ENCODE measurements around the gene ROR2. TPM values are rescaled to one million over a fixed set of nuclear protein-coding genes. Genes with fewer than 3 reads are reported as not detected.

Gene ROR2
- total RNA-seq (2014; rRNA removed) (0.23 TPM in 1 of 2 replicates, not detected in the other), Bru-seq, nascent RNA (percentile 6 among the genes with signal in this experiment), BruChase-seq, experiment 1, labeled RNA remaining after a 6-hour chase (percentile 6 among the genes with signal in this experiment), BruChase-seq, experiment 2, labeled RNA remaining after a 2-hour chase (percentile 7 among the genes with signal in this experiment)
- long read RNA-seq, result 0 reads

DNA sequence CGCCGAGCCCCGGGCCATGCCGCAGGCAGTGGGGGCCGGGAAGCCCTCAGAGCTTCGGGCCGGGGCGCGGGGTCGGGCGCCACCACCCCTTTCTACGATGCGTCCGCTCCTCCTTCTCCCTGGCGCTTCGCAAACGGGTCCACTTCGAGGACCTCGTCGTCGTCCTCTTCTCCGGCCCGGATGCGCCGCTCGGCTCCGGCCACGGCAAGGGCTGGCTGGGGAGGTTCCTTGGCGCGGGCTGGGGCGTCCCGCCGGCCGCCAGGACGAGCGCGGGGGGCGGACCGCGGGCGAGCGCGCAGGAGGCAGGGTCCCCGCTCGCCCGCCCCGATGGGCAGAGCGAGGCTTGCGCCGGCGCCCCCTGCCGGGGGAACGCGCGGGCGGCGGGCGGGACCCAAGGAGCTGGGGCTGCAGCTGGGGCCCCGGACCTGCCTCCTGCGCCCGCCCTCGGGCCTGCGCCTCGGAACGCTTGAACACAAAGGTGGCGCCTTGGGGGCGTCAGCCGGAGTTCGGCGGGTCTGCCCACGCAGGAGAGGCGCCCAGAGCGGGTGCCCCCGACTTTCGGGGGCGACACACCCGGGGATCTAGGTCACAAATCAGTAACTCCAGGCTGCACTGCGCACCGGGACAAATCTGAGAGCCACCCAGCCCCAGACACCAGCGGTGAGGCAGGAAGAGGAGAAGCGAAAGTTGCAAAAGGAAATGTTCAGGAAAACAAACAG lies at the start of gene ROR2:
TSS of gene ROR2 (minus strand) at position 283 of the 719 bp plus-strand sequence.
- H3K9me3 ChIP-seq (ENCODE audit: low read length), result no peaks in the 10 kb centered on the region
- 0 out of 2 replicates have a peak within 1 kb of the TSS, but pooled peaks have one; percentile 12 for H3K4me3 ChIP-seq (ENCODE audit: low read length)
- no peaks in the 10 kb centered on the region for H3K9me2 ChIP-seq (replicated peaks; ENCODE audit: low read length)
- DNase-seq (peak; percentile 21), ATAC-seq (peak; percentile 55)
- no peak within 1 kb of the TSS for H3K9ac ChIP-seq (ENCODE audit: low read length)
- no peak within 1 kb of the TSS for H3K27ac ChIP-seq (ENCODE audit: low read length)
- H3K27me3 ChIP-seq (ENCODE audit: low read length), result peaks cover 60% of the 10 kb centered on the region
- BruUV-seq (replicated peaks), result no TSS peak
- H3K4me2 ChIP-seq (ENCODE audit: low read length), result peak within 1 kb of the TSS; percentile 56
- H3K4me1 ChIP-seq (ENCODE audit: insufficient read depth, low read length), result no peaks in the 10 kb centered on the region
- TF ChIP-seq, protein P1, sequence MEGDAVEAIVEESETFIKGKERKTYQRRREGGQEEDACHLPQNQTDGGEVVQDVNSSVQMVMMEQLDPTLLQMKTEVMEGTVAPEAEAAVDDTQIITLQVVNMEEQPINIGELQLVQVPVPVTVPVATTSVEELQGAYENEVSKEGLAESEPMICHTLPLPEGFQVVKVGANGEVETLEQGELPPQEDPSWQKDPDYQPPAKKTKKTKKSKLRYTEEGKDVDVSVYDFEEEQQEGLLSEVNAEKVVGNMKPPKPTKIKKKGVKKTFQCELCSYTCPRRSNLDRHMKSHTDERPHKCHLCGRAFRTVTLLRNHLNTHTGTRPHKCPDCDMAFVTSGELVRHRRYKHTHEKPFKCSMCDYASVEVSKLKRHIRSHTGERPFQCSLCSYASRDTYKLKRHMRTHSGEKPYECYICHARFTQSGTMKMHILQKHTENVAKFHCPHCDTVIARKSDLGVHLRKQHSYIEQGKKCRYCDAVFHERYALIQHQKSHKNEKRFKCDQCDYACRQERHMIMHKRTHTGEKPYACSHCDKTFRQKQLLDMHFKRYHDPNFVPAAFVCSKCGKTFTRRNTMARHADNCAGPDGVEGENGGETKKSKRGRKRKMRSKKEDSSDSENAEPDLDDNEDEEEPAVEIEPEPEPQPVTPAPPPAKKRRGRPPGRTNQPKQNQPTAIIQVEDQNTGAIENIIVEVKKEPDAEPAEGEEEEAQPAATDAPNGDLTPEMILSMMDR (conservative IDR thresholded peaks at IDR 0.05; ENCODE audit: low read depth, low read length), result peak; percentile 37; the same call in 1 of the 2 replicates
- no peak for TF ChIP-seq EZH2 (IDR thresholded peaks at IDR 0.05; ENCODE audit: low read length, unreplicated experiment)
- H3K79me2 ChIP-seq (ENCODE audit: low read length), result no peaks in the 10 kb centered on the region
- POLR2A ChIA-PET (ENCODE audit: unreplicated experiment), result no interaction called here
- CTCF ChIA-PET, result interaction anchor here (0.5 to 0.6 kb wide), 2 partner anchors 13 to 242 kb away, joined by 3 to 4 read pairs; no protein-coding TSS in a partner anchor
- H4K20me1 ChIP-seq (ENCODE audit: low read length), result no peaks in the 10 kb centered on the region
- no peak within 1 kb of the TSS for H2AFZ ChIP-seq (ENCODE audit: low read length)
- H3K36me3 ChIP-seq (ENCODE audit: low read depth, low read length), result no peaks in the 10 kb centered on the region
- intact Hi-C loops (cut with micrococcal nuclease), result no loop called here
- no peaks in the 10 kb centered on the region for H3F3A ChIP-seq (ENCODE audit: low read length, unreplicated experiment)

DNA sequence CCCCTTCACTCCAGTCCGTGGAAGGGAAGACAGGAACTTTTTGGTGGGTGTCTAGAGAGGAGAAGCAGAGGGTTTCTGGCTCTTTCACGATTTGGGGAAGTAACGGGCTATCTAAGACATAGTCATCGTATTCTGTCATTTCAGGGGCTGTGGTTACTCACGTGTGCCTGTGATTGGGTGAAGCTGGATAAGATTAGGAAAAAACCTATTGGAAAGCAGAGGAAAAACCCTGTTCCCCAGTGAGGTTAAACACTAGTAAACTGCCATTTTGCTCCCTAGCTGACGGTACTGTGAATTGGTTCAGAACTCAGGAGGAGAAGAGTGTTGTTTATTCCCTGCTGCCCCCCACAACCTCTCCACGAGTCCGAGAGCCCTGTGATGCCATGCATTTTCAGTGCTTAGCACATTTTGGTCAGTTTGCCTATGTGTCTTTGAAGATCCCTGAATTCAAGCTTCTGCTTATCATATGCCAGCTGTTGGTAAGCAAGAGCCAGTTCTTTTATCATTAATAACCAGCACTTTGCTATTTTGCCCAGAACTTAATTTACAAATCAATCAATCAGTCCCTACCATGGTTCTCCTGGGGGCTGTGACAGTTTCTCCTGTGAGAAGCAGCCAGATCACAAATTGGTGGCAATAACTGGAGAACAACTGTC lies 45.1 kb upstream of the ROR2 start:
- no peaks in the 10 kb centered on the region for H3K79me2 ChIP-seq (ENCODE audit: low read length)
- no peaks in the 10 kb centered on the region for H3K4me1 ChIP-seq (ENCODE audit: insufficient read depth, low read length)
- TF ChIP-seq, protein P1 (conservative IDR thresholded peaks at IDR 0.05; ENCODE audit: low read depth, low read length), result no peak
- TF ChIP-seq EZH2phosphoT487 (IDR thresholded peaks at IDR 0.05; ENCODE audit: borderline replicate concordance, low read length) (no peak), EZH2 (IDR thresholded peaks at IDR 0.05; ENCODE audit: low read length, unreplicated experiment) (no peak)
- no TSS peak for BruUV-seq (replicated peaks)
- no peaks in the 10 kb centered on the region for H3K9me3 ChIP-seq (ENCODE audit: low read length)
- ChIA-PET POLR2A (ENCODE audit: unreplicated experiment) (no interaction called here), CTCF (no interaction called here)
- H3K4me3 ChIP-seq (ENCODE audit: low read length), result no peak overlapping the region
- no peak overlapping the region for H3K9ac ChIP-seq (ENCODE audit: low read length)
- no peak overlapping the region for H2AFZ ChIP-seq (ENCODE audit: low read length)
- H3K36me3 ChIP-seq (ENCODE audit: low read depth, low read length), result no peaks in the 10 kb centered on the region
- no peaks in the 10 kb centered on the region for H3F3A ChIP-seq (ENCODE audit: low read length, unreplicated experiment)
- intact Hi-C loops (cut with micrococcal nuclease), result no loop called here
- no peak for ATAC-seq
- H3K9me2 ChIP-seq (replicated peaks; ENCODE audit: low read length), result no peaks in the 10 kb centered on the region
- H3K27ac ChIP-seq (ENCODE audit: low read length), result no peak overlapping the region
- no peaks in the 10 kb centered on the region for H4K20me1 ChIP-seq (ENCODE audit: low read length)
- peaks cover 37% of the 10 kb centered on the region for H3K27me3 ChIP-seq (ENCODE audit: low read length)
- H3K4me2 ChIP-seq (ENCODE audit: low read length), result no peak overlapping the region
- no peak for DNase-seq

Data from PC-3 (cell line).